Astrocyte (in vitro differentiated cells and primary cell): ENCODE data around the gene TFDP2.

ENCODE experiments used
- CTCF ChIP-seq: IDR thresholded peaks from 2 replicates; pipeline ENCODE4 v1.5.1; 2011; ENCODE audit warnings: low read depth, mild to moderate bottlenecking, inconsistent platforms, low read length, moderate library complexity; ENCODE audit not compliant: insufficient read depth
- EZH2 ChIP-seq: IDR thresholded peaks from 2 replicates; pipeline ENCODE4 v1.6.1; 2012; ENCODE audit warnings: mild to moderate bottlenecking, low read length, inconsistent platforms; ENCODE audit not compliant: insufficient read depth

DNA sequence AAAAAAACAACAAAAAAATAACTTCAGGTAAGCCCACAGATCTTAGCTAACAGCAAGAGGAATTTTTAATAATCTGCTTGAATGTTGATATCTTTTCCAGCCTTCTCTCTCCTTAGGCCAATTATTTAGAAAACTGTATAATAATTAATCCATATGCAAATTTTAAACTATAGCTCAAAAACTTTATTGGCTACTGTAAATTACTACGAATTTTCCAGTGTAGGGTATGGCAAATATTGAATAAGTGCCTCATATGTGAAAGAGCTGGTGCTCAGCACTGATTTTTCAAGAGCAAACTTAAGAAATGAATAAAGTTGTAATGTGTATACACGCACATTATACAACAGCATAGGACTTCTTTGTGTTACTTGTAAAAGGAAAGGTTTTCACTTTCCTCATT, 123.0 kb downstream of the TFDP2 start:
- no peak for TF ChIP-seq CTCF
- no peak for TF ChIP-seq EZH2
